DOHH2 (cell line): ENCODE measurements around the gene AHSG.
A peak's percentile ranks its signal among the peaks of the same experiment; 100 is the strongest.

Experiments used
- H3F3A ChIP-seq: fragments of 200-600 bp; sonication (generic), shearing (Covaris generic); 2 replicates; pipeline ENCODE4 v1.6.0; 2016; ENCODE audit warnings: antibody characterized with exemption, mild to moderate bottlenecking; ENCODE audit not compliant: control insufficient read depth, insufficient read depth
- H3K27ac ChIP-seq: fragments of 200-600 bp; sonication (generic); 2 replicates; pipeline ENCODE4 v1.5.1; 2014; ENCODE audit warnings: low read depth, mild to moderate bottlenecking, low read length, moderate library complexity
- H3K27me3 ChIP-seq: fragments of 200-600 bp; sonication (generic); 2 replicates; pipeline ENCODE4 v1.6.1; 2014; ENCODE audit warnings: mild to moderate bottlenecking, low read length, mixed read lengths; ENCODE audit not compliant: control insufficient read depth
- H3K36me3 ChIP-seq: fragments of 200-600 bp; sonication (generic); 2 replicates; pipeline ENCODE4 v1.6.1; 2014; ENCODE audit warnings: mild to moderate bottlenecking, low read length, moderate library complexity, mixed read lengths; ENCODE audit not compliant: control insufficient read depth
- H3K4me1 ChIP-seq: fragments of 200-600 bp; sonication (generic); 2 replicates; pipeline ENCODE4 v1.6.1; 2014; ENCODE audit warnings: mild to moderate bottlenecking, low read length, mixed read lengths; ENCODE audit not compliant: control insufficient read depth
- H3K4me2 ChIP-seq: fragments of 200-600 bp; sonication (generic); 2 replicates; pipeline ENCODE4 v1.6.0; 2014; ENCODE audit warnings: mild to moderate bottlenecking, low read length, moderate library complexity
- H3K4me3 ChIP-seq: fragments of 200-600 bp; sonication (generic); 2 replicates; pipeline ENCODE4 v1.5.1; 2014; ENCODE audit warnings: mild to moderate bottlenecking, low read length, mixed read lengths
- H3K79me2 ChIP-seq: fragments of 200-600 bp; sonication (generic); 2 replicates; pipeline ENCODE4 v1.6.1; 2014; ENCODE audit warnings: mild to moderate bottlenecking, low read length, mixed read lengths; ENCODE audit not compliant: control insufficient read depth
- H3K9me2 ChIP-seq: fragments of 200-600 bp; sonication (generic); replicated peaks from 2 replicates; pipeline ENCODE4 v1.6.1; 2014; ENCODE audit warnings: mild to moderate bottlenecking, low read length, mixed read lengths; ENCODE audit not compliant: control insufficient read depth
- H3K9me3 ChIP-seq: fragments of 200-600 bp; sonication (generic); 2 replicates; pipeline ENCODE4 v1.6.1; 2014; ENCODE audit warnings: antibody characterized with exemption, low read length, mixed read lengths; ENCODE audit not compliant: control insufficient read depth, insufficient read depth
- H4K20me1 ChIP-seq: fragments of 200-600 bp; sonication (generic); 2 replicates; pipeline ENCODE4 v1.6.0; 2014; ENCODE audit warnings: low read depth, mild to moderate bottlenecking, antibody characterized with exemption, low read length, moderate library complexity; ENCODE audit not compliant: control insufficient read depth, insufficient read depth
- CTCF ChIP-seq: fragments of 200-600 bp; sonication (generic); IDR thresholded peaks from one replicate; pipeline ENCODE4 v1.5.1; 2014; ENCODE audit warnings: antibody characterized with exemption, mild to moderate bottlenecking, low read depth, low read length; ENCODE audit not compliant: poor library complexity, severe bottlenecking
- EZH2phosphoT487 ChIP-seq: fragments of 200-600 bp; sonication (generic); IDR thresholded peaks from 2 replicates; pipeline ENCODE4 v1.6.1; 2017; ENCODE audit warnings: borderline replicate concordance, mild to moderate bottlenecking, antibody characterized with exemption, low read length, moderate library complexity, mixed read lengths

Gene AHSG

GRCh38 chr3:186639778-186640472 lies 27.1 kb downstream of the AHSG start, which contains the start of gene FETUB:
TSS of gene FETUB (plus strand) at chr3:186640399. CDS start at chr3:186640461, 62 bp downstream.
- no peaks in the 10 kb centered on the region for H3K36me3 ChIP-seq
- no peaks in the 10 kb centered on the region for H3K27me3 ChIP-seq
- no peaks in the 10 kb centered on the region for H3F3A ChIP-seq
- H3K79me2 ChIP-seq: no peaks in the 10 kb centered on the region
- H3K9me3 ChIP-seq: peaks cover 4% of the 10 kb centered on the region; the same call in 1 of the 2 replicates
- no peaks in the 10 kb centered on the region for H3K9me2 ChIP-seq
- H3K4me2 ChIP-seq: no peak within 1 kb of the TSS
- H3K4me3 ChIP-seq: no peak within 1 kb of the TSS
- H4K20me1 ChIP-seq: no peaks in the 10 kb centered on the region
- H3K27ac ChIP-seq: no peak within 1 kb of the TSS
- TF ChIP-seq CTCF (no peak), EZH2phosphoT487 (no peak)
- H3K4me1 ChIP-seq: peaks cover 25% of the 10 kb centered on the region

- no peaks in the 10 kb centered on the region for H4K20me1 ChIP-seq
- H3K79me2 ChIP-seq: no peaks in the 10 kb centered on the region
- H3K9me3 ChIP-seq: peaks cover 4% of the 10 kb centered on the region; the same call in 1 of the 2 replicates
- H3K9me2 ChIP-seq: no peaks in the 10 kb centered on the region
- no peaks in the 10 kb centered on the region for H3K27me3 ChIP-seq
- H3K27ac ChIP-seq: no peak overlapping the region
- no peaks in the 10 kb centered on the region for H3F3A ChIP-seq
- TF ChIP-seq EZH2phosphoT487: no peak
- H3K4me2 ChIP-seq: no peak overlapping the region
- peaks cover 25% of the 10 kb centered on the region for H3K4me1 ChIP-seq
- no peak overlapping the region for H3K4me3 ChIP-seq
- H3K36me3 ChIP-seq: no peaks in the 10 kb centered on the region
Measured at GRCh38 chr3:186640473-186640818, 27.6 kb downstream of the AHSG start.

GRCh38 chr3:186640929-186641328 lies 28.1 kb downstream of the AHSG start:
- H3K4me3 ChIP-seq: no peak overlapping the region
- peaks cover 25% of the 10 kb centered on the region for H3K4me1 ChIP-seq
- no peak overlapping the region for H3K27ac ChIP-seq
- no peak overlapping the region for H3K4me2 ChIP-seq
- TF ChIP-seq CTCF (no peak), EZH2phosphoT487 (no peak)
- no peaks in the 10 kb centered on the region for H3F3A ChIP-seq
- no peaks in the 10 kb centered on the region for H3K79me2 ChIP-seq
- H3K9me3 ChIP-seq: peaks cover 4% of the 10 kb centered on the region; the same call in 1 of the 2 replicates
- no peaks in the 10 kb centered on the region for H4K20me1 ChIP-seq
- H3K36me3 ChIP-seq: no peaks in the 10 kb centered on the region
- no peaks in the 10 kb centered on the region for H3K27me3 ChIP-seq
- H3K9me2 ChIP-seq: no peaks in the 10 kb centered on the region

GRCh38 chr3:186642014-186642413 lies 29.2 kb downstream of the AHSG start:
- Histone ChIP-seq H3K4me2 (peak overlapping the region; percentile 31), H3K9me3 (peaks cover 4% of the 10 kb centered on the region; the same call in 1 of the 2 replicates), H3K4me3 (peak overlapping the region; percentile 14; the same call in 1 of the 2 replicates), H3K36me3 (no peaks in the 10 kb centered on the region), H3K27me3 (no peaks in the 10 kb centered on the region), H4K20me1 (no peaks in the 10 kb centered on the region), H3K79me2 (no peaks in the 10 kb centered on the region), H3F3A (no peaks in the 10 kb centered on the region), H3K4me1 (peaks cover 25% of the 10 kb centered on the region), H3K9me2 (no peaks in the 10 kb centered on the region), H3K27ac (no peak overlapping the region)
- no peak for TF ChIP-seq EZH2phosphoT487
- no peak for TF ChIP-seq CTCF
